Skin epidermis (tissue), 12 donors: ENCODE measurements around the gene AKR1D1.
"Not testable (repeated sequence)": the region's sequence is repeated elsewhere in the genome, so short reads cannot be mapped to it uniquely, and the experiment has no call there.

Source experiments
- H3K27ac ChIP-seq, 21 experiments: fragments of 200-600 bp; sonication (generic) in 11 of 21; one replicate each; pipeline ENCODE4 v1.5.0; 2020; ENCODE audit warnings: mild to moderate bottlenecking in 3 of 21, inconsistent platforms in 2 of 21, moderate library complexity in 2 of 21
- H3K4me3 ChIP-seq, 7 experiments: fragments of 200-600 bp; sonication (generic) in 2 of 7; one replicate each; pipeline ENCODE4 v1.5.0; 2020; ENCODE audit warnings: inconsistent platforms in 2 of 7, mild to moderate bottlenecking in 2 of 7, moderate library complexity in 1 of 7

Gene AKR1D1

GRCh38 chr7:138070908-138071307 lies 5.4 kb upstream of the AKR1D1 start:
- H3K27ac ChIP-seq = no peak overlapping the region

DNA sequence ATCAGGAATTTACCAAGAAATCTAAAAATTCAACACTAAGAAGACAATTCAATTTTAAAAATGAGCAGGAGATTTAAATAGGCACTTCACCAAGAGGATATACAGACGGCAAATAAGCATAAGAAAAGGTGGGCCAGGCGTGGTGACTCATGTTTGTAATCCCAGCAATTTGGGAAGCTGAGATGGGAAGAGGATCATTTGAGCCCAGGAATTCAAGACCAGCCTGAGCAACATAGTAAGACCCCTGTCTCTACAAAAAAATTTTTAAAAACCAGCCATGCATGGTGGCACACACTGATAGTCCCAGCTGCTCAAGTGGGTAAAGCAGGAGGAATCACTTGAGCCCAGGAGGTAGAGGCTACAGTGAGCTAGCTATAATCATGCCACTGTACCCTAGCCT lies 3.5 kb upstream of the AKR1D1 start:
- Histone ChIP-seq H3K4me3 (no peak overlapping the region), H3K27ac (no peak overlapping the region)

More at GRCh38 chr7:138070908-138071307, 5.4 kb upstream of the AKR1D1 start:
- H3K4me3 ChIP-seq = no peak overlapping the region

DNA sequence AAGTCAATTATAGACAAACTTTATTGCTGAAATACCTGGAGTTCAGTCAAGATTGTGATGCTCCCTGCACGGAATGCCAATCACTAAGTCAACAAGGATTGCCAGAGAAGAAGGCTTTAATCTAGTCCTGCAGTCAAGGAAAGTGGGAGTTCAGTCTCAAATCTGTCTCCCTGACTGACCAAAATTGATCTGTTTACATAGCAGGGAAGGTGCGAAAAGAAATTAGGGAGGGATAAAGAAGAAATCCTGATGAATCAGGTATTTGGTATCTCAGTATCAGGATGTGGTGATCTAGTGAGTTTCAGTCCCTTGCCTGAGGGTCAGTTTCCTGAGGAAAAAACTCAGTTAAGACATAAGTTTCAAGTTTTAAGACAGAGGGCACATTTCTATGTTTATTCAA lies 2.1 kb upstream of the AKR1D1 start:
- Histone ChIP-seq H3K27ac (no peak overlapping the region), H3K4me3 (no peak overlapping the region)

DNA sequence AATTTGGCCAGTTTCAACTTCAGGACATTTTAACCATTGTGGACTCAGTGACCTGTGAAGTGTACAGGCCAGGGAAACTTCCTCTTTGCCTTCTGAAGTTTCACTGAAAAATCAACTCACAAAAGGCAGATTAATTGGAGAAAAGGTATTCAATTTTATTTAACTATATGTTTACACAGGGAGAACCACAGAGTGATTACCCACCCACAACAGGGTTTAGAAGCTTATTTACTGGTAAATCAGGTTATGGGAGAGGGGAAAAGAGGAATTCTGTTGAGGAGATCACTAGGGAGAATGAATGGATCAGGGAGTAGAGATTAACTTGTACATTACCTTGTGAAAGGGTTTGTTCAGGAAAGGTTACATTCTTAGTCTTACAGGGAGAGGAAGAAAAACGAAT lies 1.7 kb upstream of the AKR1D1 start:
- Histone ChIP-seq H3K4me3 (no peak overlapping the region), H3K27ac (no peak overlapping the region)

- H3K4me3 ChIP-seq = no peak overlapping the region
- no peak overlapping the region for H3K27ac ChIP-seq
These were observed 909 bp upstream of the AKR1D1 start for GRCh38 chr7:138075350-138075749.

DNA sequence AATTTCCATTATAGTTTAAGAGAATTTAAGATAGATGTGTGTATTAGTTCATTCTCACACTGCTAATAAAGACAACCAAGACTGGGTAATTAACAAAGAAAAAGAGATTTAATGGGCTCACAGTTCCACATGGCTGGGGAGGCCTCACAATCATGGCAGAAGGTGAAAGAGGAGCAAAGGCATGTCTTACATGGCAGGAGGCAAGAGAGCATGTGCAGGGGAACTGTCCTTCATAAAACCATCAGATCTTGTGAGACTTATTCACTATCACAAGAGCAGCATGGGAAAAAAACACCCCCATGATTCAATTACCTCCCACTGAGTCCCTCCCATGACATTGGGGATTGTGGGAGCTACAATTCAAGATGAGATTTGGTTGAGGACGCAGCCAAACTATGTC lies 473 bp upstream of the AKR1D1 start:
- not testable (repeated sequence) for H3K4me3 ChIP-seq, H3K27ac ChIP-seq

DNA sequence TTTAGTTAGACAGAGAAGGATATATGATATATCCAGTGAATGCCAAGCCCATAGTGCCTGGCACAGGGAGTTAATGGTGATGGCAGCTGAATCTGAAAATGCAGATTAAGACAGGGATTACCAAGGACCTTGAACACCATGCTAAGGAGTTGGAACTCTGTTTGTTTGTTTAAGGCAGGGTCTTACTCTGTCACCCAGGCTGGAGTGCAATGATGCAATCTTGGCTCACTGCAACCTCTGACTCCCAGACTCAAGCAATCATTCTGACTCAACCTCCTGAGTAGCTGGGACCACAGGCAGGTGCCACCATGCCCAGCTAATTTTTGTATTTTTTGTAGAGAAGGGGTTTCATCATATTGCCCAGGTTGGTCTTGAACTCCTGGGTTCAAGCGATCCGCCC lies 1.6 kb downstream of the AKR1D1 start:
- H3K27ac ChIP-seq = no peak overlapping the region

DNA sequence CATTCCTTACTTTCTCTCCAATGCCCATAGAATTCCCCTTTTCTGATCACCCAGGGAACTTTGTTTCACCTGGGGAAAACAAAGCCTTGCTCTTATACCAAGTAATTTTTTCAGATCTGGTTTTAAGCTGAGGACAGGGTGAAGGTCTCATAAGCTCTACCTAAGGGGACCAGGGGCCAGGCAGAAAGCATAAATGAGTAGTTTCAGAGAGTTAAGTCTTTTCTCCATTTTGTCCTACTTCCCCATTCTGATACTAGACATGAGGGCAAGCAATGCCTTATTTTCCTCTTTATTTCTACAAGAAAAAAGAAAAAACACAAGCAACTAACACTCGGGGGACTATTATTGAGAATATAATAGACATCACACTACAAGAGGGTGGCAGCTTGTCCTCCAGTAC lies 2.9 kb downstream of the AKR1D1 start:
- no peak overlapping the region for H3K4me3 ChIP-seq
- H3K27ac ChIP-seq = no peak overlapping the region

More for the DNA sequence above, 1.6 kb downstream of the AKR1D1 start:
- H3K4me3 ChIP-seq = no peak overlapping the region

- H3K4me3 ChIP-seq = no peak overlapping the region
- H3K27ac ChIP-seq = no peak overlapping the region
These were observed 5.6 kb downstream of the AKR1D1 start for GRCh38 chr7:138081868-138082267.

GRCh38 chr7:138083859-138084258 lies 7.6 kb downstream of the AKR1D1 start:
- no peak overlapping the region for H3K4me3 ChIP-seq
- no peak overlapping the region for H3K27ac ChIP-seq

DNA sequence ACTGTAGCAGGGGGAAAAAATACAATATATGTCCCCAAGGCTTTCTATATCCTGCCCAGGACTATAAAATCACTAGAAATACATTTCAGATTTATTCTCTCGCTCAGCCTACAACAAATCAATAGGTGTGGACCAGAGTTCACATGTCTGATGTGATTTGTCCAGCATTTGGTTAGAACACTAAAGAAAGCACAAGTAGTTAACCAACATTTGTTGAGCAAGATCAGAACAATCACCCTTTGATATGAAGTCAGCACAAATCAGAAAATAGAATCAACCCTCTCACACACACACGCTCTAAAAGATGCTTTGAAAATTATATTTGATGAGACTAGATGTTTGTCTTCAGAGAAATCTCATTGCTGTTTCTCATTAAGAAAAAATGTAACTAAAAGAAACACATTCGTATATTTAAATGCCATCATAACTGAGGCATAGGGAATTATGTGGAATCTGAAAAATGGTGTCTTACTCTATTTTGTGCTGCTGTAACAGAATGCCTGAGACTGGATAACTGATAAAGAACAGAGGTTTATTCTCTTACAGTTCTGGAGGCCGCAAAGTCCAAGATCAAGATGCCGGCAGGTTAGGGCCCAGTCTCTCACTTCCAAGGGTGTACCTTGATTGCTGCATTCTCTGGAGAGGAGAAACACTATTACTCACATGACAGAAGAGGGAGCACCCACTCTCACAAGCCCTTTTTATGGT lies 10.5 kb downstream of the AKR1D1 start:
- H3K4me3 ChIP-seq = no peak overlapping the region
- no peak overlapping the region for H3K27ac ChIP-seq

DNA sequence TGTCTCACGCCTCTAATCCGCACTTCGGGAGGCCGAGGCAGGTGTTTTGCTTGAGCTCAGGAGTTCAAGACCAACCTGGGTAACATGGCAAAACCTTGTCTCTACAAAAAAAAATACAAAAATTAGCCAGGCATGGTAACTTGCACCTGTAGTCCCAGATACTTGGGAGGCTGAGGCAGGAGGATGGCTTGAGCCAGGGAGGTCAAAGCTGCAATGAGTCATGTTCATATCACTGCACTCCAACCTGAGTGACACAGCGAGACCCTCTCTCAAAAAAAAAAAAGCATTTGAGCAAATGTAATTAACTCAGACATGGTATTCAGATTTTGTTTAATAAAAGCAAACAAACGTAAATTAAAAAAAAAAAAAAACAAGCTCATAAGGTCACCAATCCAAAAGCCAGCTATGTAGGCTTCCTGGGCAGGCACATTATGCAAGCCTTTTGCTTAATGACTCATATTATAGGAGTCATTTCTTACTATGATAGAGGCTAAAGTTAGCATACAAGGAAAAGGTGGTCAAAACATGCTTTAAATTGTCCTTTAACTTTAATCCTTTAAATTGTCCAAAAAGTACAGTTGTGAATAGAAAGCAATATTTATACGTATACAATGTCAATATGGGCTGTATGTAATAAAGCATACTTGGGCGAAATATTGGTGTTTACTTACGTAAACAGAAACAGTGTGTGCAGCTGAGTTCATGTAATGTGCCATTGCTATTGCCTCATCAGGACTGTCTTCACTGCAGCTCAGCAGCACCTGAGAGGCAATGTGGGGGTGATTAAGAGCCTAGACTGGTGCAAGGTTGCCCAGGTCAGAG lies 13.0 kb downstream of the AKR1D1 start:
- H3K27ac ChIP-seq = no peak overlapping the region
- no peak overlapping the region for H3K4me3 ChIP-seq

GRCh38 chr7:138091032-138091431 lies 14.8 kb downstream of the AKR1D1 start:
- no peak overlapping the region for H3K27ac ChIP-seq
- H3K4me3 ChIP-seq = no peak overlapping the region

- H3K27ac ChIP-seq, H3K4me3 ChIP-seq: not testable (repeated sequence)
These were observed 15.6 kb downstream of the AKR1D1 start for GRCh38 chr7:138091840-138092239.

- H3K27ac ChIP-seq = no peak overlapping the region
- no peak overlapping the region for H3K4me3 ChIP-seq
These were observed 16.3 kb downstream of the AKR1D1 start for GRCh38 chr7:138092486-138093028.

DNA sequence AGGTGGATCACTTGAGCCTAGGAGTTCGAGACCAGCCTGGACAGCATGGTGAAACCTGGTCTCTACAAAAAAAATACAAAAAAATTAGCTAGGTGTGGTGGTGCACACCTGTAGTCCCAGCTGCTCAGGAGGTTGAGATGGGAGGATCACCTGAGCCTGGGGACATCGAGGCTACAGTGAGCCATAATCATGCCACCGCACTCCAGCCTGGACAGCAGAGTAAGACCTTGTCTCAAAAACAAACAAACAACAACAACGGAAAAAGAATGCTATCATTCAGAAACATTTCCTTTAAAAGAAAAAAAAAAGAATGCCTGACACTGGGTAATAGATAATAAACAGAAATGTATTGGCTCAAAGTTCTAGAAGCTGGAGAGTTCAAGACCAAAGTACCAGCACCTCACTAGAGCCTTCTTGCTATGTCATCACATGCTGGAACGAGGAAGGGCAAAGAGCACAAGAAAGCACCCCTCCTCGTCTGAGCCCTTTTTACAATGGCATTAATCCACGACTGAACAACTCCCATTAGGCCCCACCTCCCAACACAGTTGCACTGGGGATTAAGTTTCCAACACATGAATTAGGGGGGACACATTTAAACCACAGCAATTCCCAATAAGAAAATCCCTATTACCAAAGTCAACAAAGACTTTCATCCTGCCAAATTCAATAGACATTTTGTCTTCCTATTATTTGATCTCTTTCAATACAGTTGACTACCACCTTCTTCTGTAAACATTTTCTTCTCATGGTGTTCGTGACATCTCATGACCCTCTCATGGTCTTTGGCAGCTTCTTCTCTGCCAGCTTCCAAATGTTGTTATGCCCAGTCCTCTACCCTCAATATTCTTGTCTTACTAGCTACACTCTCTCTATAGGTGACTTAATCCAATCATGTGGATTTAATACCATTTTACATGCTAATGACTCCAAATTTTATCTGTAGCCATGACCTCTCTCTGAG lies 20.0 kb downstream of the AKR1D1 start:
- no peak overlapping the region for H3K27ac ChIP-seq
- no peak overlapping the region for H3K4me3 ChIP-seq

GRCh38 chr7:138097064-138097741 lies 20.9 kb downstream of the AKR1D1 start:
- Histone ChIP-seq H3K27ac (no peak overlapping the region), H3K4me3 (no peak overlapping the region)

GRCh38 chr7:138099813-138100212 lies 23.6 kb downstream of the AKR1D1 start:
- Histone ChIP-seq H3K4me3 (no peak overlapping the region), H3K27ac (no peak overlapping the region)

- no peak overlapping the region for H3K4me3 ChIP-seq
- H3K27ac ChIP-seq = no peak overlapping the region
These were observed 29.0 kb downstream of the AKR1D1 start for GRCh38 chr7:138105221-138105620.
